ENCODE measurements around the gene KIRREL1.

Gene KIRREL1

DNA sequence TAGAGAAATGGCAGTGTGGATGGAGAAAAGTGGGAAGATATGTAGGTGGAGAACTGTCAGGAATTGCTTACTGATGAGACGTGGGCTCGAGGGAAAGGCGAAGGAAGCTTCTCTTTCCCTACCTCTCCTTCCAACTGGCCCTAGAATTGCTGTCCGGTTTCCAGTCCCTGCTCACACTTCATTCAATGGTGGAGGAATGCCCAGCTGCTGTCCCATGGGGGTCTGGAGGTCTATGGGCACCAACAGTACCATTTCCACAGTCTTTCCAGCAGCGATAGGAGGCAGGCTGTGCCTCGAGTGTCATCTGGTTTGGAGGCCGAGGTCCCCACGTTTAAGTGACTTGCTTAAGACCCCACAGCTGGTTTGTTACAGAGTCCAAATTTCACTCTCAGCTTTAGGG, 155.7 kb downstream of the KIRREL1 start:
- DNase-seq, result no peak

Data from activated T-cell treated with anti-CD3 and anti-CD28 coated beads for 4 hours (primary cell).